GM18867 (cell line): ENCODE measurements around the gene TMPRSS11A.

Experiments
- ATAC-seq: cut with Tn5 transposase; IDR thresholded peaks from one replicate; pipeline ENCODE4 v1.9.1; 2021; ENCODE audit warnings: mild to moderate bottlenecking, moderate library complexity; ENCODE audit not compliant: unreplicated experiment

The TMPRSS11A gene

GRCh38 chr4:67915400-67915966, 47.8 kb downstream of the TMPRSS11A start:
- no peak for ATAC-seq

GRCh38 chr4:67912080-67912479, 51.2 kb downstream of the TMPRSS11A start:
- no peak for ATAC-seq

- no peak for ATAC-seq
Observed at GRCh38 chr4:67911638-67912037, 51.7 kb downstream of the TMPRSS11A start.

GRCh38 chr4:67911141-67911540, 52.2 kb downstream of the TMPRSS11A start:
- no peak for ATAC-seq

- ATAC-seq: no peak
Observed at GRCh38 chr4:67910585-67910905, 52.7 kb downstream of the TMPRSS11A start.

GRCh38 chr4:67909905-67910584, 53.2 kb downstream of the TMPRSS11A start:
- ATAC-seq: peak; percentile 77

- ATAC-seq: no peak
Observed at GRCh38 chr4:67907650-67908049, 55.6 kb downstream of the TMPRSS11A start.

GRCh38 chr4:67899096-67899495, 64.2 kb downstream of the TMPRSS11A start:
- no peak for ATAC-seq

- ATAC-seq: no peak
Observed at GRCh38 chr4:67897686-67898085, 65.6 kb downstream of the TMPRSS11A start.

- ATAC-seq: no peak
Observed at GRCh38 chr4:67896421-67897065, 66.8 kb downstream of the TMPRSS11A start.

- ATAC-seq: no peak
Observed at GRCh38 chr4:67894659-67895058, 68.6 kb downstream of the TMPRSS11A start.

GRCh38 chr4:67892905-67893304, 70.4 kb downstream of the TMPRSS11A start:
- no peak for ATAC-seq

GRCh38 chr4:67892253-67892652, 71.0 kb downstream of the TMPRSS11A start:
- no peak for ATAC-seq

GRCh38 chr4:67891645-67892044, 71.6 kb downstream of the TMPRSS11A start:
- ATAC-seq: no peak

- ATAC-seq: no peak
Observed at GRCh38 chr4:67886281-67886680, 77.0 kb downstream of the TMPRSS11A start.

- ATAC-seq: no peak
Observed at GRCh38 chr4:67885762-67886161, 77.5 kb downstream of the TMPRSS11A start.

GRCh38 chr4:67884701-67885100, 78.6 kb downstream of the TMPRSS11A start:
- no peak for ATAC-seq

GRCh38 chr4:67883902-67884301, 79.4 kb downstream of the TMPRSS11A start, which contains the start of gene TMPRSS11D:
TMPRSS11D (minus strand) TSS chr4:67884002; CDS start chr4:67883933, 69 bp downstream.
- ATAC-seq: no peak

- no peak for ATAC-seq
Observed at GRCh38 chr4:67883458-67883857, 79.8 kb downstream of the TMPRSS11A start.

- ATAC-seq: no peak
Observed at GRCh38 chr4:67880866-67881610, 82.3 kb downstream of the TMPRSS11A start.

- ATAC-seq: no peak
Observed at GRCh38 chr4:67879486-67879885, 83.8 kb downstream of the TMPRSS11A start.

- ATAC-seq: no peak
Observed at GRCh38 chr4:67877086-67877485, 86.2 kb downstream of the TMPRSS11A start.
